IPS DF 4.7 (cell line): Measurements from ENCODE around the gene CANX.
A peak's percentile ranks its signal among the peaks of the same experiment; 100 is the strongest.
"Not testable (repeated sequence)": the region's sequence is repeated elsewhere in the genome, so short reads cannot be mapped to it uniquely, and the experiment has no call there.

Experiments used
- DNase-seq: peaks from one replicate; pipeline ENCODE4 v3.0.0-alpha.2; 2013; ENCODE audit warnings: low spot score; ENCODE audit errors: extremely low read depth

The CANX gene

GRCh38 chr5:179699616-179700237 is 960 bp downstream of the CANX start:
- DNase-seq, result no peak

DNA sequence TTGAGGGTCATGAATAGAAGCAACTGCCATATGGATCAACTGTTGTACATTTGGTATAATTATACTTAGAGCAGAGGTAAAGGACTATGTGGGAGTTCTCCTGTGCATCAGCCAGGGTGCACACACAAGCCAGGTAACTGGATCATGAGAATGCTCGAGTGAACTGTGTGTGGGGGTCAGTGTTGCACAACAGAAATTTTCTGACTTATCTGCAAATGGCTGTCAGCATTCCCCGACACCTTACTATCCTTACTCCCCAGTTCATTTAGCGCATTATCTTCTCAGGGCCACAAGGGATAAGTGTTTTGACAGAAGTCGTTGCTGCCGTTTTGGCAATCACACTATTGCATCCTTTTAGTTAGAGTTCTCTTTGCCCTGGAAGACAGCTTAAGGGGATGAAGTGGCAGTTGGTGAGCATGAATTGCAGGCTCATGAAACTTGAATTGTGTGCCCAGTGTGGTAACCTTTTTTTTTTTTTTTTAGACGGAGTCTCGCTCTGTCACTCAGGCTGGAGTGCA is 1.7 kb downstream of the CANX start:
- DNase-seq, result no peak

DNA sequence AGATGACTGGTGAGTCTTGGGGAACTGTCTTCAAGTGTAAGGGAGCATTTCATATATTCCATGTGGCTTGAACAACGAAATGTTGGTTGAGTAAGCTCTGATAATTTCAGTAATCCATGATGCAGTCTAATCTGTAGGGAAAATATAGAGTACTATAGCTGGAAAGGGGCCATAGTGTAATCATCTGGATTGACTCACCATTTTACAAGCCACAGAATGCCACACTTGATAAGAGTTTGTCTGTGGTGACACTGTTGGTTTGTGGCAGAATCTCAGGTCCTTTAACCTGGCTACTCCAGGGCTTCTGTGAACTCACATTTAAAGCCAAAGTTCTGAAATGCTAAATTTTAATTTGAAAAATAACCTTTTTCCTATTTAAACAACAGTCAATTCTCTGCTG is 17.5 kb downstream of the CANX start:
- DNase-seq, result no peak

DNA sequence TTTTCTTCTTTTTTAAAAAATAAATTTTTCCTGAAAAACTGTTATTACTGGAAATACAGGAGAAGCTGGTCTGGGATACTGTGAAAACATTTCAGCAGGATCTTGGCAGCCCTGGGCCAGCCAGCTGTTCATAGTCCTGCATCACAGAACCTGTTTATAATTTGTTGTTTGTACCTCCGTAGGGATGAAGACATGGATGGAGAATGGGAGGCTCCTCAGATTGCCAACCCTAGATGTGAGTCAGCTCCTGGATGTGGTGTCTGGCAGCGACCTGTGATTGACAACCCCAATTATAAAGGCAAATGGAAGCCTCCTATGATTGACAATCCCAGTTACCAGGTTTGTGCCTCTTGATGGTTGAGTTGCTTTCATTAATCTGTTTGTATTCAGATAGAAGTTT is 21.5 kb downstream of the CANX start:
- no peak for DNase-seq

DNA sequence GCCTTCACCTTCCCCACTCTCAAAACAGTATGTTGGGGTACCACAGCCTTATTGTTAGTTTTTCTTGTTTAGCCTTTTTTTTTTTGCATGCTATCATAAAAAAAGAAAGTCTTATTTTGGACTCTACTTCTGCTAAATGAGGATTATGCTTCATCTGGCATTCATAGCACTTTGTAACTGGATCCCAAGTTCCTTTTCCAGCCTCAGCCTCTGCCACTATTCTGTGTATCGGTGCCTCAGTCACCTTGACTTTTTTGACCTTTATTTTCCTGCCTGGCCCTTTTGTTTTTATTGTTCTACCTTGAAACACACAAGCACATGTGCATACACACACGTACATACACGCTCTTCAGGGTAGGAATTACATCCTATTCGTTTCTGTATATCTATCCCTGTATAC is 25.4 kb downstream of the CANX start:
- no peak for DNase-seq

GRCh38 chr5:179727106-179727505 is 28.3 kb downstream of the CANX start:
- no peak for DNase-seq

DNA sequence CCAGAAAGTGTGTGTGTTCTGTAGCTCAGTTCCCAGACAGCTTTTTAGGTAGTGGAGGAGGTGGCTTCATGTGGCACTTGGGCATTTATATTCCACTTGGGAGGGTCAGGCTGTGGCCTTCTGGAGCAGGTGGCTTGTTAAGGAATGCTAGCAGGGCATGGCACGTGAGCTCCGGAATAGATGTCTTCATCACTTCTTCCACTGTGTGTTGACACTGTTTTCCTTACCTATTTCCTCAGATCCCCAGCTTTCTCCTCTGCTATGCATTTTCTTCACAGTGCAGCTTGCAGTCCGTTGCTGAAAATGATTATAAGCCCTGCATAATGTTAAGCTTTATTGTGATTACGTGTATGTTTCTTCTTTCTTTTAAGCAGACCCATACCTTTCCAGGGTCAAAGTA is 30.5 kb downstream of the CANX start:
- DNase-seq, result no peak

DNA sequence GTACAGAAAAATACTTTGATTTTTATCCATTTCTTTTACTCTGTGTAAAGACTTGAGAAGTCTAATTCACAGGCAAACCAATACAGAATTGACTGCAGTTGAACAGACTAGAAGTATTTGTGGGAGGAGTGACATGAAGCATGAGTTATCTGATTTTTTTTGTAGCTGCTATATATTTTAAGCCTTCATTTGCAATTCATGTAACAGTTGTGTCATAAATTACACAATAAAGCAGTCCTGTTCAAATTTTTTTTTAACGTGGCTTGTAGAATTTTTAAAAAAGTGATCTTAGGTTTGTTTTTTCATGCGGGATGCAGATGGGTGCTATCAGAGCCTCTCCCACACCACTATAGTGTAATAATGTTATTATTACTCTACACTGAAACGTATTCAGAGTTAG is 31.0 kb downstream of the CANX start:
- no peak for DNase-seq

GRCh38 chr5:179730356-179730755 is 31.6 kb downstream of the CANX start:
- no peak for DNase-seq

DNA sequence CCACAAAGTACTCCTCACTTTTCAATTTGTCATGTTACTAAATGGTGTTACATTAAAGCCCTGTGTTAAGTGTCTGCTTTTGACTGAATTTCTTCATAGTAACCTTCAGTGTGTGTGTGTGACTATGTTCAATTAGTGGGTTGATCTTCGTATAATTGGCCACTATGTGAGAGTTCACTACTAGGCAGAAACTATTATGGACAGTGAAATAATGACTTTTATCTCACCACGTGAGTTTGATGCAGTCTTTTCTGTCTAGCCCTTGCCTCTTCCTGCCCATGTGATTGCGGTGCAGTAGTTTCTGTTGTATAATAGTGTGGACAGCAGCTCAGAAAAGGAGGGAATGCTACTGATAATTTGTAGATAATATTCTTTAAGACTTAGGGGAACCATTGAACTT is 32.1 kb downstream of the CANX start:
- no peak for DNase-seq

DNA sequence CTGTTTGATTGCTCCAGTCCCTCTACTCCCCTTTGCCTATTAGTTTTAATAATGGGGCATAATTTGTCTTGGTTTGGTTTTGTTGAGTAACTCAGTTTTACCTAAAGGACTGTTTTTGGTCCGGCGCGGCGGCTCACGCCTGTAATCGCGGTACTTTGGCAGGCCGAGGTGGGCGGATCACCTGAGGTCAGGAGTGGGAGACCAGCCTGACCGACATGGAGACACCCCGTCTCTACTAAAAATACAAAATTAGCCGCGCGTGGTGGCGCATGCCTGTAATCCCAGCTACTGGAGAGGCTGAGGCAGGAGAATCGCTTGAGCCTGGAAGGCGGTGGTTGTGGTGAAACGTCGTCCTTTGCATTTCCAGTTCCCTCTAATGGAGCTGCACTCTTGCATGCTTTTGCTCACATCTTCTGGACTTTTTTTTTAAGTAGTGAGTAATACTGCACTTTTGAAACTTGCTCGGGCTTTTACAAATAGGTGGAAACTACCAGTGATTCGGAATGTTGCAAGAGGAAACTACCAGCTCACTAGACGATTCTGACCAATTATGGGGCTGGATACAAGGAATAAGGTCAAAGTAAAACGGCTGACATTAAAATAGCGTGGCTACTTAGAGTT is 33.1 kb downstream of the CANX start:
- DNase-seq, result no peak

DNA sequence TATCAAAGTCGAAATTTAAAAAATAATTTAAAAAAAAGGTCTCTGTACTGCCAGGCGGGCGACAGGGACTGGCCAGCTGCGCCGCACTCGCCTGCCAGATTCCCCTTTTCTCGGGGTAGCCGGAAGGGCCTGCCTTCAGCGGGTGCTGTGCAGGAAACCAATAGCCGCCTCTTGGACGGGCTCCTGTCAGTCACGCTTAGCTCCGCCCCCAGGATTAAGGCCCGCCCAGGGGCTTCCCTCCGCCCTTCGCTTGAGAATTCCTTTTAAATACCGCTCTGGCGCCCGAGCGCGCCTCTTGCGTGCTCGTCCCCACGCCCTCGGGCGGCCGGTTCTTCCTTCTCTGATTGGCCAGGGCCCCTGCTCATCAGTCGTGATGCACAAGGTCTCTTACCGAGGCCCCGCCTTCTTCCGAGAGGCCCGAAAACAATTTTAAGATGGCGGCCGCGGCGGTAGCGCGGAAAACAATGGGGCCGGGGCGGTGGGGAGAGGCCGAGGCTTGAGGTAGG is 33.7 kb downstream of the CANX start, which contains the start of gene MAML1:
MAML1 (plus strand) TSS at position 411 of the 506 bp plus-strand sequence. CDS start 291 bp downstream, outside the sequence.
- DNase-seq, result peak; percentile 95

DNA sequence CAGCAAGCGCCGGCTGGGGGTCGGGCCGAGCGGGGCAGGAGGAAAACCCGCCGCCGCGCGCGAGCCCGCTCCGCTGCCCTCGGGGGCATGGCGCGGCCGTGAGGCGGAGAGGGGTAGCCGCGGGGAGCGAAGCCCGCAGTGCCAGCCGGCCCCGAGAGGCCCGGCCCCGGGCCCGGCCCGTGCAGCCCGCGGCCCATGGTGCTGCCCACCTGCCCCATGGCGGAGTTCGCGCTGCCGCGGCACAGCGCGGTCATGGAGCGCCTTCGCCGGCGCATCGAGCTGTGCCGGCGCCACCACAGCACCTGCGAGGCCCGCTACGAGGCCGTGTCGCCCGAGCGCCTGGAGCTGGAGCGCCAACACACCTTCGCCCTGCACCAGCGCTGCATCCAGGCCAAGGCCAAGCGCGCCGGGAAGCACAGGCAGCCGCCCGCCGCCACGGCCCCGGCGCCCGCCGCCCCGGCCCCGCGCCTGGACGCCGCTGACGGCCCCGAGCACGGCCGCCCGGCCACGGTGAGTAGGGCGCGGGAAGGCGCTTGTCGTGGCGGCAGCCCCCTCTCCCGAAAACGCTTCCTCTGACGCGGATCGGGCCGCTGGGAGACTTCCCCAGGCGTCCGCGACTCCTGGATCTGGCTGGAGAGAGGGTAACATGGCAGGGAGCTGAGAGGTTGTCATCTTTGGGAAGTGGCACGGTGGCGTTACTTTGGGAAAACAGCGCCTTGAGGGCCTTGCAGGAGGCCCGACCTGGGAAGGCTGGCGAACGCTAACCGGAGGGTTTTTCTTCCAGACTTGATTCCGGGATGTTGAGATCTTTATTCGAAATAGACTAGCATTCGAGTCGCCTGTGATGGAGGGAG is 34.4 kb downstream of the CANX start:
- no peak for DNase-seq

DNA sequence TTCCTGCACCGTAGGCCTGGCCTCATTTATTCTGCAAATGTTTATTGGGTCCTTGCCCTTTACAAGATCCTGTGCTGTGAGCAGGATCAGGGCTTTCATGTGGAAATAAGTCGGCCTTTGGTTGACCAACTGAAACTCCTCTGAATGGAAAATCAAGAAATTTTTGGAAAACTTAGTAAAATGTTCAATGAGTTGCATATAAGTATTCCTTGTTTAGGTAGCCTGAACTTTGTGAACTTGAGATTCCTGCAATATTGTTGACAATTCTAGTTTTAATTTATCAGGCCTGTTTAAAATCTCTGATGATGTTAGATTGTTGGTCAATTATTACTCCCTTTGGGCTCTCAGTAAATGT is 35.0 kb downstream of the CANX start:
- DNase-seq, result no peak

DNA sequence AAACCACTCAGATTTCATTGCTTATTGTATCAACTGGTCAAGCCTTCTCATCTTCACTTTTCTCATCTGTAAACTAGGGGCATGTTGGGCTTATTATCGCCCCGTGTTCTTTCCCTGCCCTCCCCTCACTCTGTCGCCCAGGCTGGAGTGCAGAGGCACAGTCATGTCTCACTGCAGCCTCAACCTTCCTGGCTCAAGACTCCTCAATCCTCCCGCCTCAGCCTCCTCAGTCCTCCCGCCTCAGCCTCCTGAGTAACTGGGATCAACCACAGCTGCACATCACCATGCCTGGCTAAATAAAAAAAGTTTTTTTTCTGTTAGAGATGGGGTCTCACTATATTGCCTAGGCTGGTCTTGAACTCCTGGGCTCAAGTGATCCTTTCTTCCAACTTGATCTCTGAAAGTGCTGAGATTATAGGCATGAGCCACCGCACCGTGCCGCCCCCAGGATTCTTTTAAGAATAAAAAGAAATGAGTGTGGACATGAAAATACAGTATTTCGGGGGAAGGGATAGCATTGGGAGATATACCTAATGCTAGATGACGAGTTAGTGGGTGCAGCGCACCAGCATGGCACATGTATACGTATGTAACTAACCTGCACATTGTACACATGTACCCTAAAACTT is 35.9 kb downstream of the CANX start:
- DNase-seq, result no peak

DNA sequence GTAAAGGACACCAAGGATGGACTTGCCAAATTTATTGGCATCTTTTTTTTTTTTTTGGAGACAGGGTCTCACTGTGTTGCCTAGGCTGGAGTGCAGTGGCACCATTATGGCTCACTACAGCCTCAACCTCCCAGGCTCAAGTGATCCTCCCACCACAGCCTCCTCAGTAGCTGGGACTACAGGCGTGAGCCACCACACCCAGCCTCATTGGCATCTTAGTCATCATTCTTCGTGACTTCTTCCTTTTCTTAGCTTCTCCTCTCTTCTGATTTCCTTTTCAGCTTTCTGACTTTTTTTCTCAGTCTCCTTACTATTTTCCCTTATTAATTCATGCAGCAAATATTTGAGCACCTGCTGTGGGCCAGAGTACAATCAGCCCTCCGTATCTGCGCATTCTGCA is 40.0 kb downstream of the CANX start:
- no peak for DNase-seq

DNA sequence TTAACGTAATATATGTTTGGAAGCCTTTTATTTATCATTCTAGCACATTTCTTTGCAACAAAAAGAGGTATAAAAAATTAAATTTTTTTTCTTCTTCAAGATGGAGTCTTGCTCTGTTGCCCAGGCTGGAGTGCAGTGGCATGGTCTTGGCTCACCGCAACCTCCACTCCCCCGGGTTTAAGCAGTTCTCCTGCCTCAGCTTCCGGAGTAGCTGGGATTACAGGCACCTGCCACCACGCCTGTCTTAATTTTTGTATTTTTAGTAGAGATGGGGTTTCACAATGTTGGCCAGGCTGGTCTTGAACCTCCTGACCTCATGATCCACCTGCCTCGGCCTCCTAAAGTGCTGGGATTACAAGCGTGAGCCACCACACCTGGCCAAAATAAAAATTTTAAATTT is 45.3 kb downstream of the CANX start:
- DNase-seq, result not testable (repeated sequence)

GRCh38 chr5:179746872-179747271 is 48.1 kb downstream of the CANX start:
- DNase-seq, result no peak

DNA sequence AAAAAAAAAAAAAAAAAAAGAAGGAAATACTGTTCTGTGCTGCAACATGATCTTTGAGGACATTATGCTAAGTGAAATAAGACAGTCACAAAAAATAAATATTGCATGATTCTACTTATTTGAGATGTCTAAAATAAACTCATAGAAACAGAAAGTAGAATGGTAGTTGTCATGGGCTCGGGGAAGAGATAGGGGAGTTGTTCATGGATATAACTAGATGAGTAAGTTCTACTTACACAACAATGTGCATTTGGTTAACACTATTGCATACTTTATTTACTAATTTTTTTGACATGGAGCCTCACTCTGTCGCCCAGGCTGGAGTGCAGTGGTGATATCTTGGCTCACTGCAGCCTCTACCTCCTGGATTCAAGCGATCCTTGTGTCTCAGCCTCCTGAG is 49.0 kb downstream of the CANX start:
- no peak for DNase-seq

DNA sequence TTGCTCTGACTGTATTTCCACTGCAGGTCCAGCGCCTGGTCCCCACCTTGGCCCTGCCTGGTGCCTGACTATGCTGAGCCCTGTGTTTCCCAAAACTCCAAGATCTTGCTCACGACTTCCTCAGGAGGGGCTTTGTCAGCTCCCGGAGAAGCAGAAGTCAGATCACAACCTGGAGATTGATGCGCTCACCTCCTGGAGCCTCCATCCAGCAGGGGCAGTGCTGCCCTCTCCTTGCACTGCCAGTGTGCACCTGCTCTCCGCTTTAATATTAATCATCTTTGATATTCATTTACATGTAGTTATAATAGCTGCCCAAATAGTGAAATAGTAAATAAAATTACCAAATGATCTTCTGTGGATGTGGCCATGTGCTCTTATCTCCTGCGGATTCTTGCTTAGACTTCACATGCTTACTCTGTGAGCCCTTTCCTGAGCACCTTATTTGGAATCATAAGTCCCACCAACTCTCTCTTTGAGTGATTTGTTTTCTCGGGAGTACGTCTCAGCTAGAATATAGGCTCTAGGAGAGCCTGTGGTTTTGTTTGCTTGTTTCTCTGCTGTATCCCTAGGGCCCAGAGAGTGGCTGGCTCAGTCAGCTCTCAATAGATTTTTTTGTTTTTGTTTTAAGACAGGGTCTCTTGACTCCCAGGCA is 51.2 kb downstream of the CANX start:
- DNase-seq, result no peak

DNA sequence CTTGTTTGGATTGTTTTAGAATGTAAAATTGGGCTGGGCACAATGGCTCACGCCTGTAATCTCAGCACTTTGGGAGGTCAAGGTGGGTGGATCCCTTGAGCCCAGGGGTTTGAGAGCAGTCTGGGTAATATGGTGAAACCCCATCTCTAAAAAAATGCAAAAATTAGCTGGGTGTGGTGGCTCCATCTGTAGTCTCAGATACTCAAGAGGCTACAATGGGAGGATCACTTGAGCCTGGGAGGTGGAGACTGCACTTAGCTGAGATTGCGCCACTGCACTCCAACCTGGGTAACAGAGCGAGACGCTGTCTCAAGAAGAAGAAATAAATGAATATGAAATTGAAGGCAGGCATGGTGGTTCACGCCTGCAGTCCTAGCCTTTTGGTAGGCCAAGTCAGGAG is 55.2 kb downstream of the CANX start:
- no peak for DNase-seq
